NCI-H2081 treated with DMSO at 0.1 percent for 48 hours (cell line): ENCODE measurements around the gene RPUSD2.
"Not testable (repeated sequence)": the region's sequence is repeated elsewhere in the genome, so short reads cannot be mapped to it uniquely, and the experiment has no call there.

Experiments used
- DNase-seq: peaks from one replicate; lab custom pipeline; 2025; lab: John Stamatoyannopoulos, UW

The RPUSD2 gene

DNA sequence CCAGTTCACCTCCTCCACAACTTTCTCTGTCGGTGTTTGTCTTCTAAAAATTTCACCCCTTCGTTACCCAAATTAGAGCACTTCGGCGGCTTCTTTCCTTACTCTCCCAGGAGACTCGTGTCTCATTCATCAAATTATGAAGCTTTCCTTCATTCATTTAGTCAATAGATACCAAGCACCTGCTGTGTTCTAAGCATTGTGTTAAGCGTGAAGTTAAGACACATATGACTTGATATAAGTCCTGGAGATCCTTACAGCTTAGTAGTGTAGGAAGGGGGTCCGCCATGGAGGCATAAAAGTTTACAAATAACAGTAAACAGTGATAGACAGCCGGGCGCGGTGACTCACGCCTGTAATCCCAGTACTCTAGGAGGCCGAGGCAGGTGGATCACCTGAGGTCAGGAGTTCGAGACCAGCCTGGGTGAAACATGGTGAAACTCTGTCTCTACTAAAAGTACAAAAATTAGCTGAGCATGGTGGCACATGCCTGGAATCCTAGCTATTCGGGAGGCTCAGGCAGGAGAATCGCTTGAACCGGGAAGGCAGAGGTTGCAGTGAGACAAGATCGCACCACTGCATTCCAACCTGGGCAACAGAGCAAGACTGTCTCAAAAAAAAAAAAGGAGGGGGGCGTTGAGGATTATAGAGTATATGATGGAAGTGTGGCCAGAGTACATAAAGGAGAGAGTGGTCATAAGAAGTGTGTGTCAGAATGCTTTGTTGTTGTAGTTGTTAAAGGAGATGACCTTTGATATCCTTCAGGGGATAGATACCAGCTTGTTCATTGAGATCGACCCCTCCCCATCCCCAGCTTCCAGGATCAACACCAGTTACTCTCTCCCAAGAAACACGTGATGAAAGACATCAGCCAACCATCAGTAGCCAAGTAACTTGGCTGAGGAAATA, 3.5 kb upstream of the RPUSD2 start:
- no peak for DNase-seq

DNA sequence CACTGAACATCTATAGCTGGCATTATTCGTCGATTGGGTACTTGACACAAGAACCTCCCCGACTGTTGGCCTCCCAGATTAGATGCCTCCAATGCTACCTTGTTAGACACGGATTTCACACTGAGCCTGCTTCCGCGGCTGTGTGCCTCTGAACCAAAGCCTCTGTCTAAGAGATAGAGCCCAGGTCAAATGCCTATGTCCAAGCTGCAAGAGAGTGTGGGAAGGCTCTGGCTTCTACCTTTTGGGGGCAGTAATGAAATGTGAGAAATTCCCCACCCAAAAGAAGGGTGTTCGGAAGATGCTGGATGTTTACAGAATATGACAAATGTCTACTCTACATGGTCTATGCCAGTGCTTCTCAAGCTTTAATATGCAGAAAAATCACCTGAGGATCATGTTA, 2.0 kb upstream of the RPUSD2 start:
- DNase-seq: no peak

DNA sequence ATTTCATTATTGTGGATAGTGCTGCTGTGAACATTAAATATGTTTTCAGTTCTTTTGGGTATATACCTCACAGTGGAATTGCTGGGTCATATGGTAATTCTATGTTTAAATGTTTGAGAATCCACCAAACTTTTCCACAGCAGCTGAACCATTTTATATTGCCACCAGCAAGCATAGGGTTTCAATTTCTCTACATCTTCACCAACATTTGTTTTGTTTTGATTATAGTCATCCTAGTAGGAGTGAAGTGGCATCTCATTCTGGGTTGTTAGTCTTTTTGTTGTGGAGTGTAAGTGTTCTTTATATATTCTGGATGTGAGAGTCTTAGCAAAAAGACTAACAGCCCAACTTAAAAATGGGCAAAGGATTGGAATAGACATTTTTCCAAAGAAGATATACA, 6.0 kb downstream of the RPUSD2 start:
- DNase-seq: no peak

DNA sequence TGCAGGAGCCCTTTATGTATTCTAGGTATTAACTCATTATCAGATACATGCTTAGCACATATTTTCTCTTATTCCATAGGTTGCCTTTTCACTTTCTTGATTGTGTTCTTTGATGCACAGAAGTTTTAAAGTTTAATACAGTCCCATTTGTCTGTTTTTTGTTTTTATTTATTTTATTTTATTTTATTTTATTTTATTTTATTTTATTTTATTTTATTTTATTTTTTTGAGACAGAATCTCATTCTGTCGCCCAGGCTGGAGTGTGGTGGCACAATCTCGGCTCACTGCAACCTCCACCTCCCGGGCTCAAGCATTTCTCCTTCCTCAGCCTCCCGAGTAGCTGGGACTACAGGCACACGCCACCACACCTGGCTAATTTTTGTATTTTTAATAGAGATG, 7.8 kb downstream of the RPUSD2 start:
- not testable (repeated sequence) for DNase-seq

DNA sequence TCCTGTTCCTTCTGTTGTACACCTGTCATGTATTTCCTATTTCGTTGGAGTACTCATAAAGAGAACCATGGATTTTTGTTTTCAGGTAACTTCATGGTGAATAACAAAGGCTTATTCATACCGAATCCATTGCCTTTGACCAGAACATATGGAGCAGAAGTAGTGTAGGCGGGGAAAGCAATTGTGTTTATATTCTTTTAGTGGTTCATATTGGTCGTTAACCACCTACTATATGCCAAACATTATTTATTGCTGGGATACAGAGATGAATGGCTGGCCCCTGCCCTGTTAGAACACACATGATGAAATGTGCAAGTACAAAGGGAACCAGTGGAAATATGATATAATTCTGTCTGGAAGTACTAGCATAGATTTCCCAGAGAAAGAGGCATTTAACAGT, 9.8 kb downstream of the RPUSD2 start:
- no peak for DNase-seq

DNA sequence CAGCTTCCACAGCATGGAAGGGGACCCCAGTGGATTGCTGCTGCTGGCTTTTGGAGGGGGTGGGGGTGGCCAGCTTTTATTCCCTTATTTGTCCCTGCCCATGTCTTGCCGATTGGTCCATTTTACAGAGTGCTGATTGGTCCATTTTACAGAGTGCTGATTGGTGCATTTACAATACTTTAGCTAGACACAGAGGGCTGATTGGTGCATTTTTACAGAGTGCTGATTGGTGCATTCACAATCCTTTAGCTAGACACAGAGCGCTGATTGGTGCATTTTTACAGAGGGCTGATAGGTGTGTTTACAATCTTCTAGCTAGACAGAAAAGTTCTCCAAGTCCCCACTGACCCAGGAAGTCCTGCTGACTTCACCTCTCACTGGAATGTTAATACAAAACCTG, 12.7 kb downstream of the RPUSD2 start:
- DNase-seq: not testable (repeated sequence)

DNA sequence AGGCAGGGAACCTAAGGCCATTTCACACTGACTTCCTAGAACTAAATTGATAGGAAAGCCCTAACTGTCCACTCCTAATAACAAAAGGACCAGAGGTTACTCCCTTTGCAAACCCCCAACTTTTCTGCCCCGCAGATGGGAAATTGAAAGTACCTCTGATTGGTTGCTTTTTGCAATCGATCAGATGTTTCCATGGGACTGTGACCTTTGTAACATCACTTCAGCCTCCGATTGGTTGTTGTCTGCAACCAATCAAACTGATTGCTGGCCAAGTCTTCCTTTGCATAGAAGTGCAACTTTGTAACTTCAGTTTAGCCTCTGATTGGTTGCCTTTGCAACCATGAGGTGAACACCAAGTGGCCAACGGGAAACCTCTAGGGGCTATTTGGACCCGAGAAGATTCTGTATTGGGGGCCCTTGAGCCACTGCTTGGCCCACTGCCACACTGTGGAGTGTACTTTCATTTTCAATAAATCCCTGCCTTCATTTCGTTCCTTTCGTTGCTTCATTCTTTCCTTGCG, 13.7 kb downstream of the RPUSD2 start:
- peak; percentile 36 for DNase-seq

DNA sequence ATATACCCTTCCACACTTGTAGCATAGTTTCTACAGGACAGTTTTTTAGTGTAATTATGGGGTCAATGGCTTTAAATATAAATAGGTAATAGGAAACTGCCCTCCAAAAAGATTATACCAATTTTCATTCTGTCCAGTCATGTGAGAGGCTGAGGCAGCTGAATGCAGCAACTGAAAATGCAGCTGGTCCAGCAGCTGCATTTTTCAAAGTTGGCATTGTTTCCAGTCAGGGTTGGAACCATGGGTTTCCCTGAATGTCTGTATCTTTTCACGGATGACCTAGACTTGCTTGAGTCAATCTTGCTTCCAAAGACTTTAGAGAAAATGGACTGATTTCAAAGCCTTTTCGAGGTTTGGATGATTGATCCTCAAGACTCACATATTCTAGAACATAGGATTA, 15.1 kb downstream of the RPUSD2 start:
- DNase-seq: peak; percentile 14

DNA sequence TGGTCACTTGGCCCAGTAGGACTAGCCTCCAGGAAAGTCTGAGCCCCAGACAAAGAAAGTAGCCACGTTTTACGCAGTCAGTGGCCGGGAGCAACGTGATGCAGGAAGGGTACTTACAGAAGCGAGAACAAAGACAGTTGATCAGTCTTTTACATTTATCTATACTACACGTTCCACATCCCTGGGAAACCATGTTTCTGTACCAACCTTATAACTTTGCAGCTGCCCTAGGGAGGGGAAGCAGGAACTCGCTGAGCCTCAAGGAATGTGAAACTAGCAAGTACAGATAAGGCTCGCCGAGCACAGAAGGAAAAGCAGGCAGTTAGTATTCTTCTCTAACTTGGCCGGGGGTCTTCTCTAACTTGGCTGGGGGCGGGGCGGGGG, 21.6 kb downstream of the RPUSD2 start:
- DNase-seq: no peak

DNA sequence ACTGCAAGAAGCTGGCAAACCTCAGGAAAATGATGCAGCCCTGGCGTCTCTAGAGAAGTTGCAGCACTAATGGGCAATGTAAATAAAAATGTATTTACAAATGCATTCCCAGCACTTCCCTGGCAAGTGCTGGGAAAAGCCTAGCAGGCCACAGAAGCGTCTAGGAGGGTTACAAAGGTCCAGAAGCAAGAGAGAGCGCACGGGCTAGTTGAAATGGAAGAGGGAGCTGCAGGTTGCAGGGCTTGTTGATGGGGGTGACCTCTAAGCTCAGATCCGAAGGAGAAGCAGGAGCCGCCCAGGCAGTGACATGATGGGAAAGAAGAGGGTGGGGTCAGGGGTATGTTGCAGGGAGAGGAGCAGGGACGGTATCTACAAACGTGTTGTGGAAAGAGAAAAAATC, 22.3 kb downstream of the RPUSD2 start:
- DNase-seq: no peak

DNA sequence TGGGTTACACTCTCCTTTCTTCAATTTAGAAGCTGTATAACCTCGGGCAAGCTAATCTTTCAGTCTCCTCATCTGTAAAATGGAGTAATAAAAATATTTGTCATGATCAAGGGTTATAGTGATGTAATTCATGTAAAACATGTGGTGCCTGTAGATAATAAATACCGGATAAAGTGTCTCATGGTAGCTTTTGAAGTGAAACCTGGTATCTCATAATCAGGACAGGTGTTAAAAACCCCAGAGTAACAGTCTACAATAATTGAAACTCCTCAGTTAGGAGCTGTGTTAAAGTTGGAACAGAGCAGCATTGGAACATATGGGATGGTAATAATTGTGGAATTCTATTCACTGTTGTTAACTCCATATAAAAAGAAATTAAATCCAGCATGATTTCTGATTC, 24.1 kb downstream of the RPUSD2 start:
- no peak for DNase-seq

DNA sequence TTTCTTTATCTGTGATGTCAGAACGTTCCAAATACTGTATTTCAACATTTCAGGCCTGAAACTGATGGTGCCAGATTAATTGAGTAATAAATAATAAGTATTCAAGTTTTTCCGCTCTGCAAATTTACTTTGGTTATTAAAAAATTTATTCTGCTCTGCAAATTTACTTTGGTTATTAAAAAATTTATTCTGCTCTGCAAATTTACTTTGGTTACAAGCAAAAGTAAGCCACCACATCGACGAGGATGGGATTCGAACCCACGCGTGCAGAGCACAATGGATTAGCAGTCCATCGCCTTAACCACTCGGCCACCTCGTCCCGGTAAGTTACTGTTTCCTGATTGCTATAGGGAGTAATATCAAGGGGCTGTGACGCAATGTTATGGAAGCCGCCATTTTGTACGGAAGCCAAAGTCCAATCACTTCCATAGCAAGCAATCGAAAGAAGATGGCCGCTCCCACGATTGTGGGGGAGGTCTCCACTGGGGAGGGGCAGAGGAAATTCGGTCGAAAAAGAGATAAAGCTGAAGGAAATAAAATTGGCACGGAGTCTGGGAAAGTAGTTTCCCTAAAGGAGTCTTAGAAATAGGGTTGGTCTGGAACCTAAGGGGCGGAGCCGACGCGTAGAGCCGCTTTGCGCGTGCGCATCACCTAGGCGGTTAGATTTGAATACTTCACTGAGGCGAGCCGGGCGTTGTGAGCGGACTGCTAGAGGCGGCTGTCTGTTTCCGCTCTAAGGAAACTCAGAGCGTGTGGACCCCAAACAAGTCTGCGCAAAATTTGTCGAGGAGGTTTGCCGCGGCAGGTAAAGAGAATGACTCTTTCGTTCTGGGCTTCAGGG, 24.7 kb downstream of the RPUSD2 start, which contains the start of gene KNL1:
Gene KNL1, plus strand, starts transcription at position 662 of the 841 bp plus-strand sequence. CDS start 8,683 bp downstream, outside the sequence.
- peak; percentile 89 for DNase-seq

DNA sequence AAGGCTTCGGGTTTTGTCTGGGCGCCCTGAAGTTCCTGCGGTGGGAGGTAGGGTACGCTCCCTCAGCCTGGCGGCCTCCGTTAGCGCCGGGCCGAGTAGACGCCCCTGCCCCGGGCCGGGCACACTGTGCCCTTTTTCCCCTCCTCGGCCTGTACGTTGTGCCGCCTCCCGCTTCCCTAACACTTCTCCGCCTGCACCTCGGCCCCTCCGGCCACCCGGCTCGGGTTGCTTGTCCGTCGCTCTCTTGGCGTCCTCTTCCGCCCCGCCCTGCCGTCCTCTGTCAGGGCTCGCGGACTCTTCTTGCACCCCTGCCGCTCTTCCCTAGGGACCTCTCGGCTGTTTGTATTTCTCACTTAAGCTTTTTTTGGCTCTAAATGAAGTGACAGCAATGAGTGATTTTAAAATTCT, 25.3 kb downstream of the RPUSD2 start:
- DNase-seq: peak; percentile 23

DNA sequence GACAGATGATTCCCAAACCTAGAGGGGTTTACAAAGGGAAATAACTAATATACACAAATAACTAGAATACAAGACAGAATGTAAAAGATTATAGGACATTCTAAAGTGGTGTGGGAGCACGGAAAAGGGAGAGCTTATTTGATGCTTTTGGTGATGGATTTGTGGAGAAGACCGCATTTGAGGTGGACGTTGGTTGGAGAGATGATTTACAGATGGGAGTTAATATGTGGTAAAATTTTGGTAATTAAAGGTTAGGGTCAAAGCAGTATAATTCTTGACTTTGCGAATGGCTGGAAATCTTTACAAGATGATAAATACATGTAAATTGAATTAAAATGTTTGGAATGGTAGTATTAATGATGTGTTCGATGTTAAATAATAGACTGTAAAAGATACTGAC, 26.1 kb downstream of the RPUSD2 start:
- DNase-seq: no peak

DNA sequence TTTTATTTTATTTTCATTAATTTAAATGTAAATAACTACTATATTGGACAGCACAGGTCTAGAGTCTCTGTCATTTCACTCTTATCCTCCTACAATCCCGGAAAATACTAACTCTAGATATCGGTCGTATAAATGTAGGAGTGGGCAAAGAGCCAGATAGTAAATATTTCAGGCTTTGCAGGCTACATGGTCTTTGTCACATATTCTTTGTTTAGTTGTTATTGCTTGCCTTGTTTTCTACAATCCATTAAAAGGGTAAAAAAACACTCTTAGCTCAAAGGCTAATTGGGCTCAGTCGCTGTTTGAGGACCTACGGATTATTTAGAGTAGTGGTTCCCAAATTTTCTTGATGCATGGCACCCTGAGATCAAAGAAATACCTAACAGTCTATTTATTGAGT, 26.7 kb downstream of the RPUSD2 start:
- DNase-seq: no peak

DNA sequence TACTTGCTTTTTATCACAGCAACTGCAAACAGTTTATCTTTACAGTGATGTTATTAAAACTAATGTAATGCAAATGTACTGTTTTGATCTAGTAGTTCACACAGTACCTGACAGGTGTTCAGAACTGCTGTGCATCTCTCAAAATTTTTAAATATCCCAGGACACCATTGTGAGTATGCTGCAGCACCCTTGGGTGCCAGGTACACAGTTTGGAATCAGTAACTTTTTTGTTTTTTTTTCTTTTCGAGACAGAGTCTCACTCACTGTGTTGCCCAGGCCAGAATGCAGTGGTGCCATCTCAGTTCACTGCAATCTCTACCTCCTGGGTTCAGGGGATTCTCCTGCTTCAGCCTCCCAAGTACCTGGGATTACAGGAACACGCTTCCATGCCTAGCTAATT, 27.9 kb downstream of the RPUSD2 start:
- no peak for DNase-seq

DNA sequence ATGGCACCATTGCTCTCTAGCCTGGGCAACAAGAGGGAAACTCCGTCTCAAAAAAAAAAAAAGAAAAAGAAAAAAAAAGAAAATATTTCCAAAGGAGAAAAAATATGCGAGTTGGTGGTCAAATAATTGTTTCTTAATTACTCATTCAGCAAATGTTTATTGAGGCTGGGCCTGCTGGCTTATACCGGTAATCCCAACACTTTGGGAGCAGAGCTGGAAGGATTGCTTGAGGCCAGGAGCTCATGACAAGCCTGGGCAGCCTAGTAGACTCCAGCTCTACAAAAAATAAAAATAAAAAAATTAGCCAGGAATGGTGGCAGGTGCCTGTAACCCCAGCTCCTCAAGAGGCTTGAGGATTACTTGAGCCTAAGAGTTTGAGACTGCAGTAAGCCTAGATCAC, 29.0 kb downstream of the RPUSD2 start:
- no peak for DNase-seq

DNA sequence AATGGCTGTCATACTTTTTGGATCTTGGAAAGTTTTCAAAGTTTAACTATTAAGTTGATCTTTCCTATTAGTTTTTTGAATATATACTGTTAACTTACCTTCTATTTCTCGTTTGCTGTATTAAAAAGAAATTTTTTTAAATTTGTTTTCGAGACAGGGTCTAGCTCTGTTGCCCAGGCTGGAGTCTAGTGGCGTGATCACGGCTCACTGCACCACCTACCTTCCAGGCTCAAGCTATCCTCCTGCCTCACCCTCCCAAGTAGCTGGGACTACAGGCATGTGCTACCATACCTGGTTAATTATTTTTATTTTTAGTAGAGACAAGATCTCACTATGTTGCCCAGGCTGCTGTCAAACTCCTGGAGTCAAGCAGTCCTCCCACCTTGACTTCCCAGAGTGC, 29.6 kb downstream of the RPUSD2 start:
- DNase-seq: no peak

DNA sequence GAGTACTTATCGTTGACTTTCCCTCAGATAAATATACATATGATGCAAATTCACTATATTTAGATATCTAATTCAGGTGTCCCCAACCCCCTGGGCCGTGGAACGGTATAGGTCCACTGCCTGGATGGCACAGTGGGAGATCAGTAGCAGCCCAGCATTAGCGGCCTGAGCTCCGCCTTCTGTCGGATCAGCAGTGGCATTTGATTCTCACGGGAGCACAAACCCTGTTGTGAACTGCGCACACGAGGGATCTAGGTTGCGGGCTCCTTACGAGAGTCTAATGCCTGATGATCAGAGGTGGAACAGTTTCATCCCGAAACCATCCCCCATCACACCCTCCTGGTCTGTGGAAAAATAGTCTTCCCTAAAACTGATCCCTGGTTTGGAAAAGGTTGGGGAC, 31.9 kb downstream of the RPUSD2 start:
- DNase-seq: no peak

DNA sequence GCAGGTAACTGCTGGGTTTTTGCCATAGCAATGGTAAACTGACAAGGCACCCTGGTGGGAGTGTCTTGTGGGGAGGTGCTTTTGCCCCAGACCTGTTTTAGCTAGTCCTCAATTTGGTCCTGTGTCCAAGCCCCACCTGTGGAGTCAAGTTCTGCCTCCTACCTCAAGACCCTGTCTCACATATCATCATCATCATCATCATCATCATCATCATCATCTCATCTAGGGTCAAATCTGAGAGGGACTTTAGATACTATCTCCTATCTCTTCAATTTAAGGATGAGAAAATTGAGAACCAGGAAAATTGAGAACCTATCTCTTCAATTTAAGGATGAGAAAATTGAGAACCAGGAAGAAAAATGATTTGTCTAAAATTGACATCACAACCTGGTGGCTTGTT, 34.8 kb downstream of the RPUSD2 start:
- DNase-seq: no peak

DNA sequence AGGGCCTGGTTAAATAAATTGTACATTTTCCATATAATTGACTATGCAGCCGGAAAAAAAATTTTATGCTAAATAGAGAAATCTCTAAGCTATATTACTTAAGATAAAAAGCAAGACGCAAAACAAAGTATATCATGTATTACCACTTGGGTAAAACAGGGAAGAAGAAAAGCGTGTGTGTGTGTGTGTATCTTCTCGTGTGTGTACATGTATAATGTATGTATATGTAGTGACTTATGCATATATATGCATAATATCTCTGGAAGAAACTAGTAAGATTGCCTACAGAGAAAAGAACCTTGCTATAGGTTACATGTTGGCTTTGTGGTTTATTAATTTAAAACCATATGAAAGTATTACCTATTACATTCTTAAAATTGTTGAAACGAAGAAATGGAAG, 44.0 kb downstream of the RPUSD2 start:
- no peak for DNase-seq

DNA sequence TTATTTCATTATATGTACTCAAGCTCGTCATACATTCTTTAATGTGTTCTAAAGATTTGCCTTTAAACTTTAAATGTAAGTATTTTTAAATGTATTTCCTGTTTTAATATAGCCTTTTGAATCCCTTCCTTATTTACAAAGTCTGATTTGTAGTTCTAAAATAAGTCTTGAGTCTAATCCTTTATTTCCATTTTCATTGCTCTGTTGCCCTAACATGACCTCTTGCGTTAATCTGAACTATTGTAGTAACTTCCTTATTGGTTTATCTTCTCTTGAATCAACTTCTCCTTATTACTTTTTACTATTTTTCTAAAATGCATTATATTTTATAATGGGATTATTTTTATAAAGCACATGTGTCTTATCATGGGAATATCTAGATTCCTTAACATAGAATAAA, 48.9 kb downstream of the RPUSD2 start:
- DNase-seq: no peak

DNA sequence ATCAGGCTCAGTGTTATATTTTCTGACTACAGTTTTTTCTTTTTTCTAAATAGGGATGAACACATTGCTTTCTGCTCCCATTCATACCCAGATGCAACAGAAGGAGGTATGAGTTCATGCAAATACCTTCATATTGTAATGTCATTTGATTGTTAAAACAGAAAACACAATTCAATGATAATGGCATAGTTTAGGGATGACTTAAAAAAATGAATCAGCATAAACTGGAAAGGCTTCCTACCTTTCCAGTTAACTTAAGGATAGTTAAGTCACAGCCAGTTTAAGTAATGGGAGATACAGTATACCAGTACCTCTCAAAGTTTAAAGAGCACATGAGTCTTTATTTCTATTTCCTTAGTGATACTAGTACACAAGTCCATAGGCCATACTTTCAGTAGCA, 49.8 kb downstream of the RPUSD2 start:
- DNase-seq: no peak
